GM19023 (cell line): Measurements from ENCODE around the gene CCDC102B.

Experiments
- ATAC-seq: cut with Tn5 transposase; IDR thresholded peaks from one replicate; pipeline ENCODE4 v1.9.1; 2021; ENCODE audit warnings: mild to moderate bottlenecking, moderate library complexity; ENCODE audit not compliant: unreplicated experiment

Gene CCDC102B

GRCh38 chr18:69064063-69064462 is 266.2 kb downstream of the CCDC102B start:
- ATAC-seq = no peak

GRCh38 chr18:69067048-69067447 is 269.2 kb downstream of the CCDC102B start:
- no peak for ATAC-seq

- no peak for ATAC-seq
These were observed 273.8 kb downstream of the CCDC102B start for GRCh38 chr18:69071680-69072079.

GRCh38 chr18:69081846-69082245 is 284.0 kb downstream of the CCDC102B start:
- ATAC-seq = no peak

GRCh38 chr18:69082499-69082898 is 284.6 kb downstream of the CCDC102B start:
- ATAC-seq = no peak

GRCh38 chr18:69085951-69086350 is 288.1 kb downstream of the CCDC102B start:
- no peak for ATAC-seq

GRCh38 chr18:69088973-69089372 is 291.1 kb downstream of the CCDC102B start:
- ATAC-seq = no peak

- peak; percentile 85 for ATAC-seq
These were observed 299.5 kb downstream of the CCDC102B start for GRCh38 chr18:69097349-69097748.

- ATAC-seq = no peak
These were observed 305.1 kb downstream of the CCDC102B start for GRCh38 chr18:69102959-69103358.
